ENCODE results near the gene WRAP53.

The WRAP53 gene

GRCh38 chr17:7705269-7706255 is 17.3 kb downstream of the WRAP53 start:
- no peak for TF ChIP-seq CTCF (IDR thresholded peaks at IDR 0.05; ENCODE audit: insufficient read depth, low read depth, low read length, missing control alignments)
- peak overlapping the region; percentile 46 for H3K4me3 ChIP-seq (ENCODE audit: low read length)

GRCh38 chr17:7706631-7707354 is 18.5 kb downstream of the WRAP53 start:
- no peak overlapping the region for H3K4me3 ChIP-seq (ENCODE audit: low read length)
- DNase-seq (ENCODE audit: low read depth) = no peak
- TF ChIP-seq CTCF (IDR thresholded peaks at IDR 0.05; ENCODE audit: insufficient read depth, low read depth, low read length, missing control alignments) = no peak

More at GRCh38 chr17:7705269-7706255, 17.3 kb downstream of the WRAP53 start:
- DNase-seq (ENCODE audit: low read depth) = no peak

- DNase-seq (ENCODE audit: low read depth) = no peak
- TF ChIP-seq CTCF (IDR thresholded peaks at IDR 0.05; ENCODE audit: insufficient read depth, low read depth, low read length, missing control alignments) = no peak
- H3K4me3 ChIP-seq (ENCODE audit: low read length) = no peak overlapping the region
Measured at GRCh38 chr17:7707446-7707845, 19.2 kb downstream of the WRAP53 start.

- no peak for DNase-seq (ENCODE audit: low read depth)
- no peak overlapping the region for H3K4me3 ChIP-seq (ENCODE audit: low read length)
- TF ChIP-seq CTCF (IDR thresholded peaks at IDR 0.05; ENCODE audit: insufficient read depth, low read depth, low read length, missing control alignments) = no peak
Measured at GRCh38 chr17:7707858-7708750, 19.8 kb downstream of the WRAP53 start.

- TF ChIP-seq CTCF (IDR thresholded peaks at IDR 0.05; ENCODE audit: insufficient read depth, low read depth, low read length, missing control alignments) = no peak
- H3K4me3 ChIP-seq (ENCODE audit: low read length) = no peak overlapping the region
- DNase-seq (ENCODE audit: low read depth) = no peak
Measured at GRCh38 chr17:7709031-7709430, 20.8 kb downstream of the WRAP53 start.

- TF ChIP-seq CTCF (IDR thresholded peaks at IDR 0.05; ENCODE audit: insufficient read depth, low read depth, low read length, missing control alignments) = no peak
- no peak for DNase-seq (ENCODE audit: low read depth)
- no peak overlapping the region for H3K4me3 ChIP-seq (ENCODE audit: low read length)
Measured at GRCh38 chr17:7710301-7710700, 22.0 kb downstream of the WRAP53 start.
